GM18951 (cell line): Measurements from ENCODE around the gene RBBP7.

Experiments used
- POLR2A ChIP-seq: IDR thresholded peaks from 4 replicates; pipeline ENCODE4 v1.6.1; 2011; ENCODE audit warnings: mild to moderate bottlenecking; ENCODE audit not compliant: insufficient read length, insufficient read depth; ENCODE audit errors: extremely low read depth
- in situ Hi-C: fragments of 300-500 bp; cut with MboI; formaldehyde crosslinking; loops from one replicate; pipeline ENCODE4 v1.12.0; 2022; ENCODE audit warnings: low sequenced_read_pairs, mixed read lengths, inconsistent platforms; ENCODE audit not compliant: unreplicated experiment

Gene RBBP7

GRCh38 chrX:16828124-16828908, 41.8 kb downstream of the RBBP7 start:
- no peak for TF ChIP-seq POLR2A
- in situ Hi-C loops: no loop called here

- in situ Hi-C loops: no loop called here
- no peak for TF ChIP-seq POLR2A
These were observed 42.9 kb downstream of the RBBP7 start for GRCh38 chrX:16827225-16827624.

GRCh38 chrX:16826207-16826606, 44.0 kb downstream of the RBBP7 start:
- no peak for TF ChIP-seq POLR2A
- in situ Hi-C loops: no loop called here

- in situ Hi-C loops: no loop called here
- no peak for TF ChIP-seq POLR2A
These were observed 44.7 kb downstream of the RBBP7 start for GRCh38 chrX:16825264-16826035.

GRCh38 chrX:16822723-16823122, 47.4 kb downstream of the RBBP7 start:
- in situ Hi-C loops: no loop called here
- TF ChIP-seq POLR2A: no peak

GRCh38 chrX:16819634-16820033, 50.5 kb downstream of the RBBP7 start:
- no peak for TF ChIP-seq POLR2A
- in situ Hi-C loops: no loop called here

- in situ Hi-C loops: no loop called here
- no peak for TF ChIP-seq POLR2A
These were observed 55.6 kb downstream of the RBBP7 start for GRCh38 chrX:16814597-16814996.

- TF ChIP-seq POLR2A: no peak
These were observed 62.1 kb downstream of the RBBP7 start for GRCh38 chrX:16807976-16808542.

GRCh38 chrX:16807548-16807947, 62.6 kb downstream of the RBBP7 start:
- in situ Hi-C loops: no loop called here
- TF ChIP-seq POLR2A: no peak

More at GRCh38 chrX:16807976-16808542, 62.1 kb downstream of the RBBP7 start:
- in situ Hi-C loops: no loop called here

GRCh38 chrX:16804923-16805464, 65.2 kb downstream of the RBBP7 start:
- no peak for TF ChIP-seq POLR2A
- in situ Hi-C loops: no loop called here

- in situ Hi-C loops: no loop called here
These were observed 72.3 kb downstream of the RBBP7 start for GRCh38 chrX:16797841-16798240.

GRCh38 chrX:16797358-16797757, 72.8 kb downstream of the RBBP7 start:
- in situ Hi-C loops: no loop called here
- TF ChIP-seq POLR2A: no peak

More at GRCh38 chrX:16797841-16798240, 72.3 kb downstream of the RBBP7 start:
- TF ChIP-seq POLR2A: no peak

- TF ChIP-seq POLR2A: no peak
- in situ Hi-C loops: no loop called here
These were observed 73.9 kb downstream of the RBBP7 start for GRCh38 chrX:16796298-16796697.
